OCI-LY1 (cell line): ENCODE data around the gene HYDIN.

Experiments used
- H2AFZ ChIP-seq: fragments of 200-600 bp; sonication (generic), shearing (Covaris generic); 2 replicates; pipeline ENCODE4 v1.6.0; 2014; ENCODE audit warnings: antibody characterized with exemption, mild to moderate bottlenecking, low read length
- H3F3A ChIP-seq: fragments of 200-600 bp; sonication (generic), shearing (Covaris generic); 2 replicates; pipeline ENCODE4 v1.6.0; 2014; ENCODE audit warnings: mild to moderate bottlenecking, antibody characterized with exemption, low read length, moderate library complexity; ENCODE audit not compliant: insufficient read depth
- H3K27ac ChIP-seq: fragments of 200-600 bp; sonication (generic); 2 replicates; pipeline ENCODE4 v1.5.1; 2014; ENCODE audit warnings: low read length, mixed run types, mild to moderate bottlenecking, low read depth; ENCODE audit not compliant: poor library complexity, severe bottlenecking
- H3K27me3 ChIP-seq: fragments of 200-600 bp; sonication (generic); 2 replicates; pipeline ENCODE4 v1.6.0; 2014; ENCODE audit warnings: antibody characterized with exemption, mild to moderate bottlenecking, low read length, moderate library complexity; ENCODE audit not compliant: insufficient read depth
- H3K36me3 ChIP-seq: fragments of 200-600 bp; sonication (generic); 2 replicates; pipeline ENCODE4 v1.6.1; 2014; ENCODE audit warnings: mild to moderate bottlenecking, antibody characterized with exemption, low read length, moderate library complexity, mixed read lengths; ENCODE audit not compliant: insufficient read depth
- H3K4me1 ChIP-seq: fragments of 200-600 bp; sonication (generic); 2 replicates; pipeline ENCODE4 v1.5.1; 2014; ENCODE audit warnings: mild to moderate bottlenecking, low read length, moderate library complexity; ENCODE audit not compliant: insufficient read depth, severe bottlenecking
- H3K4me2 ChIP-seq: fragments of 200-600 bp; sonication (generic), shearing (Covaris generic); 2 replicates; pipeline ENCODE4 v1.6.1; 2014; ENCODE audit warnings: low read length
- H3K4me3 ChIP-seq: fragments of 200-600 bp; sonication (generic); 2 replicates; pipeline ENCODE4 v1.5.1; 2014; ENCODE audit warnings: low read length, low read depth, mild to moderate bottlenecking, mixed read lengths; ENCODE audit not compliant: poor library complexity, severe bottlenecking
- H3K79me2 ChIP-seq: fragments of 200-600 bp; shearing (Covaris generic); 2 replicates; pipeline ENCODE4 v1.6.1; 2016; ENCODE audit warnings: mixed run types, low read length, mixed read lengths; ENCODE audit not compliant: insufficient read depth
- H3K9ac ChIP-seq: fragments of 200-600 bp; sonication (generic), shearing (Covaris generic); 2 replicates; pipeline ENCODE4 v1.6.1; 2014; ENCODE audit warnings: mild to moderate bottlenecking, low read length, mixed read lengths
- H3K9me2 ChIP-seq: fragments of 200-600 bp; sonication (generic), shearing (Covaris generic); 2 replicates; pipeline ENCODE4 v1.6.1; 2014; ENCODE audit warnings: low read depth, mild to moderate bottlenecking, low read length, mixed read lengths
- H3K9me3 ChIP-seq: fragments of 200-600 bp; shearing (Covaris generic); 2 replicates; pipeline ENCODE4 v1.6.1; 2014; ENCODE audit warnings: low read length, mixed read lengths
- H4K20me1 ChIP-seq: fragments of 200-600 bp; sonication (generic), shearing (Covaris generic); 2 replicates; pipeline ENCODE4 v1.6.0; 2016; ENCODE audit warnings: mild to moderate bottlenecking, low read length; ENCODE audit not compliant: insufficient read depth
- CTCF ChIP-seq: fragments of 200-600 bp; sonication (generic), shearing (Covaris generic); IDR thresholded peaks from 2 replicates; pipeline ENCODE4 v1.5.1; 2017; ENCODE audit warnings: mild to moderate bottlenecking, antibody characterized with exemption, low read length, moderate library complexity, mixed read lengths
- EZH2 ChIP-seq: fragments of 200-600 bp; sonication (generic), shearing (Covaris generic); IDR thresholded peaks from 2 replicates; pipeline ENCODE4 v1.8.0; 2017; ENCODE audit warnings: borderline replicate concordance, mixed run types, mild to moderate bottlenecking, antibody characterized with exemption, low read length, moderate library complexity, mixed read lengths

The HYDIN gene

DNA sequence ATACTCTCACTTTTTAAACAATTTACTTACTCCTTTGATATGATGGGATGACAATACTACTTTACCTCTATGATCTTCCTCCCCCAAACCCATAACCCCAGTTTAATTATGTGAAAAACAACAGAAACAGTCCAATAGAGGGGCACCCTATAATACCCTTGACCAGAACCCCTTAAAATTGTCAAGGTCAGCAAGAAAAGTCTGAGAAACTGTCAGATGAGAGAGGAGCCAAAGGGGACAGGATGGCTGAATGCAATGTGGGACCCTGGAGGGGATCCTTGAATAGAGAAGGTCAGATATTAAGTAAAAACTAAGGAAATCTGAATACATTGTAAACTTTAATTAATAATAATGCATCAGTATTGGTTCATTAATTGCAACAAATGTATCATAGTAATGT lies 15.8 kb upstream of the HYDIN start:
- Histone ChIP-seq H3K4me2 (no peak overlapping the region), H3K4me3 (no peak overlapping the region), H3K4me1 (no peaks in the 10 kb centered on the region), H4K20me1 (no peaks in the 10 kb centered on the region), H3K27me3 (no peaks in the 10 kb centered on the region), H3K36me3 (no peaks in the 10 kb centered on the region), H3F3A (no peaks in the 10 kb centered on the region), H3K9me2 (no peaks in the 10 kb centered on the region), H3K9me3 (no peaks in the 10 kb centered on the region), H3K27ac (no peak overlapping the region), H3K9ac (no peak overlapping the region), H2AFZ (no peak overlapping the region), H3K79me2 (no peaks in the 10 kb centered on the region)
- TF ChIP-seq EZH2, result no peak
- no peak for TF ChIP-seq CTCF

- Histone ChIP-seq H2AFZ (no peak overlapping the region), H3K27ac (no peak overlapping the region), H3K4me3 (no peak overlapping the region), H3F3A (no peaks in the 10 kb centered on the region), H3K4me2 (no peak overlapping the region), H3K27me3 (no peaks in the 10 kb centered on the region), H4K20me1 (no peaks in the 10 kb centered on the region), H3K9me2 (no peaks in the 10 kb centered on the region), H3K4me1 (no peaks in the 10 kb centered on the region), H3K9me3 (no peaks in the 10 kb centered on the region), H3K36me3 (no peaks in the 10 kb centered on the region), H3K9ac (no peak overlapping the region), H3K79me2 (no peaks in the 10 kb centered on the region)
- TF ChIP-seq EZH2 (no peak), CTCF (no peak)
Measured at GRCh38 chr16:71244521-71244920, 14.0 kb upstream of the HYDIN start.

GRCh38 chr16:71242601-71243000 lies 12.1 kb upstream of the HYDIN start:
- no peaks in the 10 kb centered on the region for H3K9me3 ChIP-seq
- no peaks in the 10 kb centered on the region for H3K27me3 ChIP-seq
- no peak overlapping the region for H3K9ac ChIP-seq
- no peaks in the 10 kb centered on the region for H4K20me1 ChIP-seq
- H3K4me3 ChIP-seq, result no peak overlapping the region
- H3K4me2 ChIP-seq, result no peak overlapping the region
- no peaks in the 10 kb centered on the region for H3K9me2 ChIP-seq
- H3F3A ChIP-seq, result no peaks in the 10 kb centered on the region
- H3K27ac ChIP-seq, result no peak overlapping the region
- no peak overlapping the region for H2AFZ ChIP-seq
- no peaks in the 10 kb centered on the region for H3K36me3 ChIP-seq
- H3K79me2 ChIP-seq, result no peaks in the 10 kb centered on the region
- no peaks in the 10 kb centered on the region for H3K4me1 ChIP-seq
- TF ChIP-seq EZH2, result no peak
- TF ChIP-seq CTCF, result no peak
